ENCODE results near the gene ATG16L2.

DNA sequence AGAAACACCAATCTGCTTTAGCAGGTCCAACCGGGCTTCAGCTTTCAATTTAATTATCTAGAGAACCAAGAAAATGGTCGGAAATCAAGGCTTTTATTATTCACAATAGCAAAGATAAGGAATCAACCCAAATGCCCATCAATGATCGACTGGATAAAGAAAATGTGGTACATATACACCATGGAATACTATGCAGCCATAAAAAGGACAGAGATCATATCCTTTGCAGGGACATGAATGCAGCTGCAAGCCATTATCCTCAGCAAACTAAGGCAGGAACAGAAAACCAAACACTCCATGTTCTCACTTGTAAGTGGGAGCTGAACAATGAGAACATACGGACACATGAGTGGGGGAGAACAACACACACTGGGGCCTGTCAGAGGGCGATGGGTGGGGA is 53.8 kb downstream of the ATG16L2 start:
- TF ChIP-seq, protein P1, sequence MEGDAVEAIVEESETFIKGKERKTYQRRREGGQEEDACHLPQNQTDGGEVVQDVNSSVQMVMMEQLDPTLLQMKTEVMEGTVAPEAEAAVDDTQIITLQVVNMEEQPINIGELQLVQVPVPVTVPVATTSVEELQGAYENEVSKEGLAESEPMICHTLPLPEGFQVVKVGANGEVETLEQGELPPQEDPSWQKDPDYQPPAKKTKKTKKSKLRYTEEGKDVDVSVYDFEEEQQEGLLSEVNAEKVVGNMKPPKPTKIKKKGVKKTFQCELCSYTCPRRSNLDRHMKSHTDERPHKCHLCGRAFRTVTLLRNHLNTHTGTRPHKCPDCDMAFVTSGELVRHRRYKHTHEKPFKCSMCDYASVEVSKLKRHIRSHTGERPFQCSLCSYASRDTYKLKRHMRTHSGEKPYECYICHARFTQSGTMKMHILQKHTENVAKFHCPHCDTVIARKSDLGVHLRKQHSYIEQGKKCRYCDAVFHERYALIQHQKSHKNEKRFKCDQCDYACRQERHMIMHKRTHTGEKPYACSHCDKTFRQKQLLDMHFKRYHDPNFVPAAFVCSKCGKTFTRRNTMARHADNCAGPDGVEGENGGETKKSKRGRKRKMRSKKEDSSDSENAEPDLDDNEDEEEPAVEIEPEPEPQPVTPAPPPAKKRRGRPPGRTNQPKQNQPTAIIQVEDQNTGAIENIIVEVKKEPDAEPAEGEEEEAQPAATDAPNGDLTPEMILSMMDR (IDR thresholded peaks at IDR 0.05), result no peak
- no peak for TF ChIP-seq POLR2A (IDR thresholded peaks at IDR 0.05)
